Keratinocyte (primary cell): Measurements from ENCODE around the gene PCGF2. TPM values are rescaled to one million over a fixed set of nuclear protein-coding genes. Genes with fewer than 3 reads are reported as not detected.

Source experiments
- DNase-seq: peaks from one replicate; pipeline ENCODE4 v3.0.0-alpha.2; 2011; ENCODE audit warnings: low read depth, missing footprints, low spot score
- FAIRE-seq: peaks from 2 replicates; lab custom pipeline; 2011; peaks lifted over from hg19 to GRCh38; lab: Jason Lieb, UNC
- H2AFZ ChIP-seq: 2 replicates; pipeline ENCODE4 v1.6.0; 2012; ENCODE audit warnings: low read length, control low read depth, inconsistent platforms; ENCODE audit not compliant: control insufficient read depth
- H3K27ac ChIP-seq: 2 replicates; pipeline ENCODE4 v1.5.1; 2011; ENCODE audit warnings: low read length; ENCODE audit not compliant: control insufficient read depth, insufficient read depth
- H3K27me3 ChIP-seq: 3 replicates; pipeline ENCODE4 v1.6.0; 2011; ENCODE audit warnings: low read length; ENCODE audit not compliant: control insufficient read depth, insufficient read depth; ENCODE audit errors: extremely low read depth
- H3K36me3 ChIP-seq, 2 experiments: 2 replicates in 1 of 2; 3 replicates in 1 of 2; pipeline ENCODE4 v1.5.1; 2011; ENCODE audit warnings: low read length in 2 of 2, mild to moderate bottlenecking in 1 of 2; ENCODE audit not compliant: control insufficient read depth in 2 of 2, insufficient read depth in 2 of 2; ENCODE audit errors: extremely low read depth in 1 of 2
- H3K4me1 ChIP-seq: 3 replicates; pipeline ENCODE4 v1.5.1; 2011; ENCODE audit warnings: low read length; ENCODE audit not compliant: control insufficient read depth, insufficient read depth; ENCODE audit errors: extremely low read depth
- H3K4me2 ChIP-seq: 3 replicates; pipeline ENCODE4 v1.6.0; 2011; ENCODE audit warnings: low read depth, low read length; ENCODE audit not compliant: control insufficient read depth, insufficient read depth; ENCODE audit errors: extremely low read depth
- H3K4me3 ChIP-seq, 3 experiments: fragments of 200-600 bp in 1 of 3; sonication (generic) in 1 of 3; 2 replicates in 2 of 3; 3 replicates in 1 of 3; pipeline ENCODE4 v1.5.1; 2011 to 2016; ENCODE audit warnings: low read length in 3 of 3, mild to moderate bottlenecking in 3 of 3, control low read depth in 2 of 3, inconsistent platforms in 1 of 3, low read depth in 1 of 3, mixed read lengths in 1 of 3, mixed run types in 1 of 3, moderate library complexity in 1 of 3; ENCODE audit not compliant: control insufficient read depth in 2 of 3, insufficient read depth in 2 of 3; ENCODE audit errors: extremely low read depth in 1 of 3
- H3K79me2 ChIP-seq: 2 replicates; pipeline ENCODE4 v1.6.0; 2012; ENCODE audit warnings: low read length; ENCODE audit not compliant: control insufficient read depth, insufficient read depth
- H3K9ac ChIP-seq: 3 replicates; pipeline ENCODE4 v1.6.0; 2011; ENCODE audit warnings: low read length; ENCODE audit not compliant: control insufficient read depth, insufficient read depth; ENCODE audit errors: extremely low read depth
- H3K9me1 ChIP-seq: 3 replicates; pipeline ENCODE4 v1.6.0; 2011; ENCODE audit warnings: low read length; ENCODE audit not compliant: control insufficient read depth, insufficient read depth; ENCODE audit errors: extremely low read depth
- H3K9me3 ChIP-seq: 2 replicates; pipeline ENCODE4 v1.5.1; 2012; ENCODE audit warnings: low read depth, low read length; ENCODE audit not compliant: control insufficient read depth
- H4K20me1 ChIP-seq: 3 replicates; pipeline ENCODE4 v1.6.0; 2011; ENCODE audit warnings: low read length; ENCODE audit not compliant: control insufficient read depth, insufficient read depth; ENCODE audit errors: extremely low read depth
- EZH2 ChIP-seq: IDR thresholded peaks from one replicate; pipeline ENCODE4 v1.6.1; 2012; ENCODE audit warnings: inconsistent platforms, mild to moderate bottlenecking, low read length, moderate library complexity
- dilution Hi-C: fragments of 300-500 bp; cut with MboI; formaldehyde crosslinking; loops from one replicate; pipeline ENCODE4 v1.7.0; 2020; ENCODE audit warnings: low sequenced_read_pairs; ENCODE audit not compliant: extremely low pct_ligation_motif_present
- polyA plus RNA-seq, 5 experiments: library from polyadenylated mRNA; depleted of rRNA in 3 of 5; stranded (reverse) in 3 of 5; stranded (forward) in 1 of 5; unstranded in 1 of 5; fragments of >200 nt; gene quantifications; 1 replicate in 1 of 5; 2 replicates in 3 of 5; 3 replicates in 1 of 5; pipeline versions ENCODE4 v1.2.1 to v1.2.3, GENCODE V29; 2011 to 2012; ENCODE audit warnings: missing spikeins in 2 of 5, low read depth in 1 of 5, low replicate concordance in 1 of 5
- TF ChIP-seq, protein P1 (sequence below), 3 experiments: IDR thresholded peaks in 1 of 3; conservative IDR thresholded peaks in 1 of 3; optimal IDR thresholded peaks in 1 of 3; 2 replicates in 2 of 3; 3 replicates in 1 of 3; pipeline versions ENCODE3 to v1.5.1; 2011; ENCODE audit warnings: low read length in 3 of 3, mild to moderate bottlenecking in 3 of 3, moderate library complexity in 2 of 3, control low read depth in 1 of 3, inconsistent platforms in 1 of 3; ENCODE audit not compliant: insufficient read depth in 2 of 3; ENCODE audit errors: extremely low read depth in 1 of 3

Gene PCGF2
- polyA plus RNA-seq, 1 donor (not counting 4 experiments of a cell fraction or from before 2014, with no cell fraction given) = 4.1 TPM

- Histone ChIP-seq H3K36me3 (peaks cover 29 to 35% of the 10 kb centered on the region in 2 experiments), H2AFZ (no peak overlapping the region), H4K20me1 (no peaks in the 10 kb centered on the region), H3K27ac (no peak overlapping the region), H3K9me1 (no peaks in the 10 kb centered on the region), H3K4me2 (no peak overlapping the region), H3K4me1 (no peaks in the 10 kb centered on the region), H3K9ac (no peak overlapping the region), H3K4me3 (no peak overlapping the region), H3K27me3 (no peaks in the 10 kb centered on the region), H3K79me2 (no peaks in the 10 kb centered on the region), H3K9me3 (no peaks in the 10 kb centered on the region)
- dilution Hi-C loops = no loop called here
- no peak for DNase-seq
- TF ChIP-seq EZH2 = no peak
- TF ChIP-seq, protein P1, sequence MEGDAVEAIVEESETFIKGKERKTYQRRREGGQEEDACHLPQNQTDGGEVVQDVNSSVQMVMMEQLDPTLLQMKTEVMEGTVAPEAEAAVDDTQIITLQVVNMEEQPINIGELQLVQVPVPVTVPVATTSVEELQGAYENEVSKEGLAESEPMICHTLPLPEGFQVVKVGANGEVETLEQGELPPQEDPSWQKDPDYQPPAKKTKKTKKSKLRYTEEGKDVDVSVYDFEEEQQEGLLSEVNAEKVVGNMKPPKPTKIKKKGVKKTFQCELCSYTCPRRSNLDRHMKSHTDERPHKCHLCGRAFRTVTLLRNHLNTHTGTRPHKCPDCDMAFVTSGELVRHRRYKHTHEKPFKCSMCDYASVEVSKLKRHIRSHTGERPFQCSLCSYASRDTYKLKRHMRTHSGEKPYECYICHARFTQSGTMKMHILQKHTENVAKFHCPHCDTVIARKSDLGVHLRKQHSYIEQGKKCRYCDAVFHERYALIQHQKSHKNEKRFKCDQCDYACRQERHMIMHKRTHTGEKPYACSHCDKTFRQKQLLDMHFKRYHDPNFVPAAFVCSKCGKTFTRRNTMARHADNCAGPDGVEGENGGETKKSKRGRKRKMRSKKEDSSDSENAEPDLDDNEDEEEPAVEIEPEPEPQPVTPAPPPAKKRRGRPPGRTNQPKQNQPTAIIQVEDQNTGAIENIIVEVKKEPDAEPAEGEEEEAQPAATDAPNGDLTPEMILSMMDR (optimal IDR thresholded peaks at IDR 0.05 in 1 of 3, IDR thresholded peaks at IDR 0.05 in 1 of 3, conservative IDR thresholded peaks at IDR 0.05 in 1 of 3; ENCODE audit: extremely low read depth in 1 of 3, insufficient read depth in 2 of 3, low read length in 3 of 3) = no peak
- FAIRE-seq = no peak
These were observed 14.1 kb upstream of the PCGF2 start for GRCh38 chr17:38762231-38762630.

- Histone ChIP-seq H2AFZ (no peak overlapping the region), H3K9me3 (no peaks in the 10 kb centered on the region), H3K27me3 (no peaks in the 10 kb centered on the region), H3K4me2 (no peak overlapping the region), H3K9me1 (no peaks in the 10 kb centered on the region), H3K9ac (no peak overlapping the region), H3K79me2 (no peaks in the 10 kb centered on the region), H4K20me1 (no peaks in the 10 kb centered on the region), H3K4me3 (no peak overlapping the region), H3K4me1 (no peaks in the 10 kb centered on the region), H3K36me3 (peaks cover 26 to 34% of the 10 kb centered on the region in 2 experiments), H3K27ac (no peak overlapping the region)
- dilution Hi-C loops = no loop called here
- no peak for TF ChIP-seq EZH2
- TF ChIP-seq, protein P1 (optimal IDR thresholded peaks at IDR 0.05 in 1 of 3, IDR thresholded peaks at IDR 0.05 in 1 of 3, conservative IDR thresholded peaks at IDR 0.05 in 1 of 3; ENCODE audit: extremely low read depth in 1 of 3, insufficient read depth in 2 of 3, low read length in 3 of 3) = peak; percentile 37 to 61 (median 58)
- FAIRE-seq (no peak), DNase-seq (no peak)
These were observed 13.5 kb upstream of the PCGF2 start for GRCh38 chr17:38761612-38762011.
